Keratinocyte (primary cell): Measurements from ENCODE around the gene GBP3.

Source experiments
- EZH2 ChIP-seq: IDR thresholded peaks from one replicate; pipeline ENCODE4 v1.6.1; 2012; ENCODE audit warnings: inconsistent platforms, mild to moderate bottlenecking, low read length, moderate library complexity
- TF ChIP-seq, protein P1 (sequence below), 3 experiments: IDR thresholded peaks in 1 of 3; conservative IDR thresholded peaks in 1 of 3; optimal IDR thresholded peaks in 1 of 3; 2 replicates in 2 of 3; 3 replicates in 1 of 3; pipeline versions ENCODE3 to v1.5.1; 2011; ENCODE audit warnings: low read length in 3 of 3, mild to moderate bottlenecking in 3 of 3, moderate library complexity in 2 of 3, control low read depth in 1 of 3, inconsistent platforms in 1 of 3; ENCODE audit not compliant: insufficient read depth in 2 of 3; ENCODE audit errors: extremely low read depth in 1 of 3

GRCh38 chr1:88990426-88990825 is 32.2 kb downstream of the GBP3 start:
- TF ChIP-seq EZH2: no peak
- TF ChIP-seq, protein P1, sequence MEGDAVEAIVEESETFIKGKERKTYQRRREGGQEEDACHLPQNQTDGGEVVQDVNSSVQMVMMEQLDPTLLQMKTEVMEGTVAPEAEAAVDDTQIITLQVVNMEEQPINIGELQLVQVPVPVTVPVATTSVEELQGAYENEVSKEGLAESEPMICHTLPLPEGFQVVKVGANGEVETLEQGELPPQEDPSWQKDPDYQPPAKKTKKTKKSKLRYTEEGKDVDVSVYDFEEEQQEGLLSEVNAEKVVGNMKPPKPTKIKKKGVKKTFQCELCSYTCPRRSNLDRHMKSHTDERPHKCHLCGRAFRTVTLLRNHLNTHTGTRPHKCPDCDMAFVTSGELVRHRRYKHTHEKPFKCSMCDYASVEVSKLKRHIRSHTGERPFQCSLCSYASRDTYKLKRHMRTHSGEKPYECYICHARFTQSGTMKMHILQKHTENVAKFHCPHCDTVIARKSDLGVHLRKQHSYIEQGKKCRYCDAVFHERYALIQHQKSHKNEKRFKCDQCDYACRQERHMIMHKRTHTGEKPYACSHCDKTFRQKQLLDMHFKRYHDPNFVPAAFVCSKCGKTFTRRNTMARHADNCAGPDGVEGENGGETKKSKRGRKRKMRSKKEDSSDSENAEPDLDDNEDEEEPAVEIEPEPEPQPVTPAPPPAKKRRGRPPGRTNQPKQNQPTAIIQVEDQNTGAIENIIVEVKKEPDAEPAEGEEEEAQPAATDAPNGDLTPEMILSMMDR (optimal IDR thresholded peaks at IDR 0.05 in 1 of 3, IDR thresholded peaks at IDR 0.05 in 1 of 3, conservative IDR thresholded peaks at IDR 0.05 in 1 of 3; ENCODE audit: extremely low read depth in 1 of 3, insufficient read depth in 2 of 3, low read length in 3 of 3): no peak
